HS-5 (cell line): ENCODE data around the gene REC114.
"Not testable (repeated sequence)": the region's sequence is repeated elsewhere in the genome, so short reads cannot be mapped to it uniquely, and the experiment has no call there.

Experiments used
- DNase-seq: peaks from one replicate; pipeline ENCODE4 v3.0.0-alpha.2; 2012; ENCODE audit warnings: low read depth

The REC114 gene

DNA sequence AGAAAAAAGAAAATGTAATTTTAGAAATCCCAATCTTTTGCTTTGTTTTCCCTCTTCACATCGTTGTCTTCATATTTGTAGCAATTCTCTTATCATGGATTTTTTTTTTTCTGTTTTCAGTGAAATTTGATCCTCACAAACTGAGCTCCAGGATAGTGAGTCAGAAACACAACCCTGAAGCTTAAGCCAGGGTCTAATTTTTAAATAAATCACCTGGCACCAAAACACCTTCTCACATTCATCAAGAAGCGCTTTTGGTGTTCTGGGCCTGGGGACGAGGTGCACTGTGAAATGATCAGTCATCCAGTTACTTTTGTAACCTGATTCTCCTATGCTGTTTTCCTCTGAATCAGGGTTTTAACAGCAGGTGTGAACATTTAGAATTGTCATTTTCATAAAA lies 87.7 kb downstream of the REC114 start:
- DNase-seq, result no peak

DNA sequence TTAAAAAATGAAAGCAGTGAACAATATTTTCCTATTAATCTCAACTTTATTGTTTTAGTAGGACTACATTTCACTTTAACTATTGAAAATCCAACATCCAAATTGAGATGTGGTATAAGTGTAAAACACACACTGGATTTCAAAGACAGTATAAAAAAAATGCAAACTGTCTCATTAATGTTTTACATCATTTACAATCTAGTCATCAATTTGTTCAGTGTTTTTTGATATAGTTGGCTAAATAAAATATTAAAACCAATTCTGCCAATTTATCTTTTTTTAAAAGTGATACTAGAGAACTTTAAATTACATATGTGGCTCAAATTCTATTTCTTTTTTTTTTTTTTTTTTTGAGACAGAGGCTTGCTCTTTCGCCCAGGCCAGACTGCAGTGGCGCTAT lies 95.2 kb downstream of the REC114 start:
- no peak for DNase-seq

- DNase-seq, result no peak
These were observed 95.7 kb downstream of the REC114 start for GRCh38 chr15:73538563-73539211.

GRCh38 chr15:73539212-73540128 lies 96.5 kb downstream of the REC114 start:
- no peak for DNase-seq

GRCh38 chr15:73540161-73540560 lies 97.2 kb downstream of the REC114 start:
- no peak for DNase-seq

GRCh38 chr15:73541479-73541878 lies 98.5 kb downstream of the REC114 start:
- DNase-seq, result no peak

GRCh38 chr15:73548925-73549324 lies 106.0 kb downstream of the REC114 start:
- DNase-seq, result not testable (repeated sequence)

- DNase-seq, result no peak
These were observed 107.2 kb downstream of the REC114 start for GRCh38 chr15:73550190-73550589.

GRCh38 chr15:73555080-73555479 lies 112.1 kb downstream of the REC114 start:
- DNase-seq, result no peak

DNA sequence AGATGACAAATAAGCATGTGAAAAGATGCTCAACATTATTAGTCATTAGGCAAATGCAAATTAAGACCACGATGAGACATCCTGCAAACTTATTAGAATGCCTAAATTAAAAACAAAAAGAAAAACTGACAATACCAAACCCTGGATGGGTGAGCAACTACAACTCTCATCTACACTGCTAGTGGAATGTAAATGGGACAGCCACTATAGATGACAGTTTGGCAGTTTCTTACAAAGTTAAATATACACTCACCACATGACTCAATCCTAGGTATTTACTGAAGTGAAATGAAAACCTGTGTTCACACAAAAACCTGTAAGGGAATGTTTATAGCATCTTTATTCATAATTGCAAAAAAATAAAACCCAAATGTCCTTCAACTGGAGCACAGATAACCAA lies 115.6 kb downstream of the REC114 start:
- DNase-seq, result no peak

- DNase-seq, result peak; percentile 39
These were observed 117.6 kb downstream of the REC114 start for GRCh38 chr15:73560501-73561117.

GRCh38 chr15:73564255-73564654 lies 121.3 kb downstream of the REC114 start:
- no peak for DNase-seq

- no peak for DNase-seq
These were observed 124.1 kb downstream of the REC114 start for GRCh38 chr15:73567020-73567419.

DNA sequence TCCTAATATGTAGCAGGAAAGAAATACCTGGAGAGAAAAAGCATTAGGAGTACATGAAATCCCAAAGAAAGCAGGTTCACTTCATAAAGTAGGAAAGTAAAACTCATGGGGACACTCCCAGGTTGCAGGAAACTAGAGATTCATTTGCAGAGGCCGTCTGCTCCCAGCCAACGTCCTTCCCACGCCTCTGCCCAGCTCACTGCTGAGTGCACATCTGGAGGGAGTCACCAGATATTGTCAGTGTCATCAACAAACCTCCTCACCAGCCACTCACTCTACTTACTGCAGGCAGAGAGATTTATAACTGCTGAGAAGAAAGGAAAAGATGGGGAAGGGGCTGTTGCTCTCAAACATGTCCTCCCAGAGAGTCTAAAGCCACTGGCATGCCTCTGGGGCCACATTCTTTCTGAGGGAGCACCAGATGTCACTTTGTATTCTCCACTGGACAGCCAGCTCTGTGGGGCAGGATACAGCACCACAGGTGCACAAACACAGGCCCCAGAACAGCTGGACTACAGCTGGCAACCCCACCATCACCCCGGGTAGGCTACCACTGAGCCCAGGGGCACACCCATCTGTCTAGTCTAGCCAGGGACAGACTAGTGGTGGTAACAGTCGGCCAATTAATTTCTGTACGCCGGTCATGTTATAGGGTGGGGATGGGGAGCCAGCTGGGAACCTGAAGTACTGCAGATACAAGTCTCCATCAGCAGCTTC lies 125.8 kb downstream of the REC114 start:
- no peak for DNase-seq

DNA sequence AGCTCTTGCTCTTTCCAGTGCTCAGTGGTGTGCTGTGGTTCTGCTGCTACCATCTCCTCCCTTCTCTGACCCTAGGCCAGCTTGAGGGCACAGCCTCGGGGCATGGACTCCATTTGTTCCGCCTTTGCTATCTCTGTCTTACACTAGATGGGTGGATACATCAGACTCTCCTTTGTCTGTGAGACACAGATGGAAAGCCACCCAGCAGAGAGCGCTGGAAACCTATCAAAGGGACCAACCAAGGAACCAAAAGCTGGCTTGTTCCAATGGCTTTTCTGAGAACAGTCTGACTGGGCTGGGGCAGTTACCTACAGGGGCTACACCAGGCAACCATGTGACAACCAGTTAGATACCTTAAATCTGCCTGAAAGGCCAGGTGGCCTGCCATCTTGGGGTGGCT lies 126.4 kb downstream of the REC114 start:
- DNase-seq, result no peak

DNA sequence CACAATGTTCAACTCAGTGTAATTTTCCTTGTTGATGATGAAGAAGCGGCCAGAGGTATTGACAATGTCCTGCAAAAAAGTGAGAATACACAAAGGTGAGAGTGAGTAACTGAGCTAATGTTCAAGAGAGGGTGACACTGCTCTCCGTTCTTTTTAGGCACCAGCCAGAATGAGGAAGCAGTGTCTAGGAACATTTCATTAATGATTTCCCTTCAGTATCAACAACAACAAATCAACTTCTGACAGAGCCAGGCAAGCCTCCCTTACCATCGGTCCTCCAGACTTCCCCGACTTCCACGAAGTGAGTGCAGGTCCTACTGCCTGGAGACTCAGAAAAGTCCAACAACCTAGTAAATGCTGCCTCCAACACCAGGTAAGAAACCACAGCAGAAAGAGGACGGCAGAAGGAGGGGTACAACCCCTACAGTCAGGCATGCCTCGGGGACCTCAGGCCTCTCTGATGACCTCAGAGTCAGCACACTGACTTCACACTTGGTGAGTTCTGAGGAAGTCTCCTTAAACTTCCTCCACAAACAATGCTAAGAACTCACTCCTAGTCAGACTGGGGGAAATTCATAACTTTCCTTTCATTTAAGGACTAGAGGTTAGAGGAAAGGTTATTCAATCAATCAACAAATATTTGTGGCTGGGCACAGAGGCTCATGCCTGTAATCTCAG lies 127.5 kb downstream of the REC114 start:
- DNase-seq, result no peak

DNA sequence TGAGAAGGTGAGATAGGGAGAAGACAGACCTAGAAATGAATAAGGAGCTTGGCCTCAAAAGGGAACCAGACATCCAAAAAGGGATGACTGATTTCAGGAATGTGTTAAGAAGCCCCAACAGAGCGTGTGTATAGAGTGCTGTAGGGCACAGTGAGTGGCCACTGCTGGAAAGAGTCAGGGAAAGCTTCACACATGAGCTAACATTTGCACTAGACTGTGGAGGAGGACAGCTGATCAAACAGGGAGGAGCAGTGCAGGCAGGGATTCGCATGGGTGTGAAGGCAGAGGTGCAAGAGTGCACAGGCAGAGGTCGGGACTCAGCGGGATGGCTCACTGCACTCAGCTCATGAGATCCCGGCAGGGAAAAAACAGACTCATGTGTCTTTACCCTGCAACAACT lies 128.4 kb downstream of the REC114 start:
- no peak for DNase-seq

DNA sequence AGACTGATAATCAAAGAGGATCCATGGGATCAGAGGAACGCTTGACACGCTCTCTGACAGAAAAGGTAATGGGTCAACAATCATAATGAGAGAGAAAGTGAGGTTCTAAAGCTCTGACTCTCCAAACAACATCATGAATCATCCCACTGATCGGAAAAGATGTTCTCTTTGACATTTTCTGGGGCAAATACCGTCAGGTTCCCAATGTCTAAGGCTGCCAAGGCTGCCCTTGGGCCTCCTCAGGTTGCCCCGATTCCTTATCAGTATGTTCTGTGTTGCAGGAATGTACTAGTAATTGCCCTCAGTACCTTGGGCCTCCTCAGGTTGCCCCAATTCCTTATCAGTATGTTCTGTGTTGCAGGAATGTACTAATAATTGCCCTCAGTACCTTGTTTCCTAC lies 129.3 kb downstream of the REC114 start:
- DNase-seq, result no peak

DNA sequence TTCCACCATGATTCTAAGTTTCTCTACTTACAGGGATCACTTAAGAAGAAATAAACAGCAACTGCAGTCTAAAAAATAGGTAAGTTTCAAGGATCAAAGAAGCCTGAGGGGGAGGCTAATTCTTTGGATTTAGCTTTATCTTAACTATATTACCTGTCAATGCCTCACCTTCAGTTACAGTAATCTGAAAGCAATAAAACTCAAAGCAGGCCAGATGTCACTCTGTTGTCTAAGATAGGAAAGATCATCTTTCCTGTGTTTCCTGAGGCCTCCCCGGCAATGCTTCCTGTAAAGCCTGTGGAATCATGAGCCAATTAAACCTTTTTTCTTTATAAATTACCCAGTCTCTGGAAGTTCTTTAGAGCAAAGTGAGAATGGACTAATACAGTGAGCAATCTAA lies 130.1 kb downstream of the REC114 start:
- no peak for DNase-seq

GRCh38 chr15:73573572-73573971 lies 130.6 kb downstream of the REC114 start:
- no peak for DNase-seq

DNA sequence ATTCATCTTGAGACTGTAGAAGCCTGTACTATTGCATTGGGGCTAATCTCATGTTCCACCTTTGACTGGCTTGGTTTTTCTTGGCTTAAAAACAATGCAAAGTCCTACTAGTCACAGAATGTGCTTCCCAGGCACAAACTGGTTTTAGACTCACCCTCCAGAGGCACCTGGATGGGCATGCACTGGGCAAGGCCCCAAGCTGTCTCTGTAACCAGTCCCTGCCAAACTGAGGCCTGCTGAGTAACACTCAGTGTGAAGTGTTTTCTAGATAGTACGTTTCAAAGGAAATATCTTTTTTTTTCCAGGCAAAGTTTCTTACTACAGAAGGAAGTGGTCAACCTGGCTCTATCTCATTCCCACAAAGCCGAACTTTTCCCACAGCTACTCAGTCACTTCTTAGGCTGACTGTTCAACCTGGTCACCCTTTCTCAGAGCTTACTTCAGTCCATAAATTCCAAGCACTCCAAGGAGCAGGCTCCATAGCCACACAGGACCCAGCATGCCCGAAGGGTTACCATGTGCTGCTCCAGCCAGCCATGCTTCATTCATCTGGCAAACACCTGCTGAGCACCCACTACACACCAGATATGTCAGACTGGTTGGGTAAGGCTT lies 132.8 kb downstream of the REC114 start:
- DNase-seq, result no peak
